H1 (cell line): Measurements from ENCODE around the gene EMP2. TPM values are rescaled to one million over a fixed set of nuclear protein-coding genes. Genes with fewer than 3 reads are reported as not detected.

Experiments
- CTCF ChIA-PET: fragments of 300-600 bp; sonication (Branson Sonifier 250); formaldehyde crosslinking; loops from one replicate; lab custom pipeline; 2021; ENCODE audit not compliant: partially characterized antibody; lab: Charles Lee
- POLR2A ChIA-PET: fragments of 300-600 bp; sonication (Branson Sonifier 250); formaldehyde crosslinking; loops from one replicate; lab custom pipeline; 2021; ENCODE audit warnings: inconsistent platforms; ENCODE audit not compliant: partially characterized antibody; lab: Charles Lee
- DNase-seq, 2 experiments: peaks; one replicate each; pipeline versions ENCODE4 v3.0.0 to v3.0.0-alpha.2; 2010 to 2022; ENCODE audit warnings: low spot score in 2 of 2, low read depth in 1 of 2, mixed read lengths in 1 of 2
- FAIRE-seq: peaks from 2 replicates; lab custom pipeline; 2011; peaks lifted over from hg19 to GRCh38; lab: Jason Lieb, UNC
- H2AFZ ChIP-seq: 2 replicates; pipeline ENCODE4 v1.8.1; 2012; ENCODE audit warnings: low read length, inconsistent platforms
- H2AK5ac ChIP-seq: 2 replicates; pipeline ENCODE4 v1.6.1; 2013; ENCODE audit warnings: low read depth, low read length
- H2BK120ac ChIP-seq: replicated peaks from 2 replicates; pipeline ENCODE3; 2013; ENCODE audit warnings: low read depth, low read length, inconsistent platforms
- H2BK12ac ChIP-seq: 2 replicates; pipeline ENCODE4 v1.6.1; 2013; ENCODE audit warnings: low read depth, low read length
- H2BK15ac ChIP-seq: 2 replicates; pipeline ENCODE4 v1.6.1; 2013; ENCODE audit warnings: low read length
- H2BK20ac ChIP-seq: 2 replicates; pipeline ENCODE4 v1.6.1; 2013; ENCODE audit warnings: low read length
- H2BK5ac ChIP-seq: 2 replicates; pipeline ENCODE4 v1.6.1; 2013; ENCODE audit warnings: low read depth, low read length
- H3K14ac ChIP-seq: 2 replicates; pipeline ENCODE4 v1.6.1; 2013; ENCODE audit warnings: inconsistent platforms; ENCODE audit not compliant: insufficient read length
- H3K18ac ChIP-seq: 2 replicates; pipeline ENCODE4 v1.6.1; 2013; ENCODE audit warnings: low read length; ENCODE audit errors: extremely low read depth
- H3K23ac ChIP-seq: 2 replicates; pipeline ENCODE4 v1.6.1; 2013; ENCODE audit warnings: inconsistent platforms; ENCODE audit not compliant: insufficient read length
- H3K23me2 ChIP-seq: 2 replicates; pipeline ENCODE4 v1.6.1; 2013; ENCODE audit warnings: low read depth, low read length
- H3K27ac ChIP-seq: 2 replicates; pipeline ENCODE4 v1.6.1; 2011; ENCODE audit warnings: low read depth, low read length, inconsistent platforms
- H3K27me3 ChIP-seq, 4 experiments: replicated peaks in 1 of 4; 1 replicate in 1 of 4; 2 replicates in 3 of 4; pipeline versions ENCODE4 v1.6.1 to v1.8.1; 2011 to 2013; ENCODE audit warnings: low read length in 3 of 4, mild to moderate bottlenecking in 3 of 4, inconsistent platforms in 2 of 4, mixed read lengths in 2 of 4, moderate library complexity in 1 of 4; ENCODE audit not compliant: control insufficient read depth in 3 of 4, insufficient read depth in 3 of 4; ENCODE audit errors: extremely low read depth in 1 of 4
- H3K36me3 ChIP-seq, 4 experiments: 2 replicates each; pipeline versions ENCODE4 v1.6.1 to v1.8.1; 2011 to 2013; ENCODE audit warnings: mild to moderate bottlenecking in 4 of 4, low read length in 3 of 4, moderate library complexity in 2 of 4, control low read depth in 1 of 4, inconsistent platforms in 1 of 4; ENCODE audit not compliant: insufficient read depth in 4 of 4, control insufficient read depth in 2 of 4
- H3K4ac ChIP-seq: replicated peaks from 2 replicates; pipeline ENCODE3; 2013; ENCODE audit warnings: low read length, low read depth, mixed read lengths, inconsistent platforms; ENCODE audit not compliant: insufficient read length
- H3K4me1 ChIP-seq, 4 experiments: replicated peaks in 1 of 4; 1 replicate in 1 of 4; 2 replicates in 3 of 4; pipeline versions ENCODE4 v1.6.1 to v1.8.1; 2011 to 2013; ENCODE audit warnings: low read length in 3 of 4, inconsistent platforms in 2 of 4, mixed read lengths in 1 of 4; ENCODE audit not compliant: insufficient read depth in 4 of 4, control insufficient read depth in 3 of 4
- H3K4me2 ChIP-seq, 2 experiments: 2 replicates each; pipeline versions ENCODE4 v1.6.1 to v1.8.1; 2011 to 2013; ENCODE audit warnings: low read depth in 2 of 2, low read length in 2 of 2, control low read depth in 1 of 2, inconsistent platforms in 1 of 2, mild to moderate bottlenecking in 1 of 2; ENCODE audit not compliant: insufficient read depth in 1 of 2
- H3K4me3 ChIP-seq, 4 experiments: fragments of 200-600, 300-600 bp in 1 of 4; sonication (generic), shearing (Covaris generic), sonication (Bioruptor Twin) in 1 of 4; 2 replicates each; pipeline versions ENCODE4 v1.5.1 to v1.8.1; 2011 to 2016; ENCODE audit warnings: low read length in 4 of 4, low read depth in 3 of 4, control low read depth in 2 of 4, inconsistent platforms in 2 of 4, mild to moderate bottlenecking in 2 of 4, mixed read lengths in 1 of 4, moderate library complexity in 1 of 4; ENCODE audit not compliant: insufficient read depth in 2 of 4; ENCODE audit errors: extremely low read depth in 1 of 4
- H3K56ac ChIP-seq: replicated peaks from 2 replicates; pipeline ENCODE3; 2013; ENCODE audit warnings: low read depth, mild to moderate bottlenecking, mixed read lengths, low read length, inconsistent platforms; ENCODE audit not compliant: insufficient read length
- H3K79me1 ChIP-seq: 2 replicates; pipeline ENCODE4 v1.6.1; 2013; ENCODE audit warnings: low read depth, low read length, control low read depth
- H3K79me2 ChIP-seq, 2 experiments: 2 replicates each; pipeline versions ENCODE4 v1.6.1 to v1.8.1; 2012 to 2013; ENCODE audit warnings: low read length in 2 of 2, mild to moderate bottlenecking in 2 of 2, inconsistent platforms in 1 of 2; ENCODE audit not compliant: insufficient read depth in 2 of 2, control insufficient read depth in 1 of 2
- H3K9ac ChIP-seq, 4 experiments: replicated peaks in 1 of 4; 1 replicate in 1 of 4; 2 replicates in 3 of 4; pipeline versions ENCODE4 v1.6.1 to v1.8.1; 2011 to 2013; ENCODE audit warnings: low read depth in 3 of 4, low read length in 3 of 4, control low read depth in 2 of 4, mild to moderate bottlenecking in 2 of 4, moderate library complexity in 2 of 4, inconsistent platforms in 1 of 4; ENCODE audit errors: extremely low read depth in 1 of 4
- H3K9me3 ChIP-seq, 2 experiments: 2 replicates each; pipeline versions ENCODE4 v1.6.1 to v1.8.1; 2012 to 2013; ENCODE audit warnings: mild to moderate bottlenecking in 2 of 2, moderate library complexity in 2 of 2, control low read depth in 1 of 2, inconsistent platforms in 1 of 2, low read depth in 1 of 2, low read length in 1 of 2, mixed read lengths in 1 of 2; ENCODE audit not compliant: insufficient read depth in 2 of 2
- H4K20me1 ChIP-seq, 2 experiments: replicated peaks in 1 of 2; 2 replicates each; pipeline versions ENCODE3 to v1.8.1; 2011 to 2013; ENCODE audit warnings: inconsistent platforms in 2 of 2, low read length in 2 of 2, mild to moderate bottlenecking in 1 of 2; ENCODE audit not compliant: insufficient read depth in 2 of 2, control insufficient read depth in 1 of 2
- H4K5ac ChIP-seq: 2 replicates; pipeline ENCODE4 v1.6.1; 2013; ENCODE audit warnings: low read length, low read depth, mixed read lengths, inconsistent platforms; ENCODE audit not compliant: insufficient read length
- H4K8ac ChIP-seq: 2 replicates; pipeline ENCODE4 v1.8.0; 2013; ENCODE audit warnings: mild to moderate bottlenecking, moderate library complexity, low read length, inconsistent platforms; ENCODE audit not compliant: insufficient read depth; ENCODE audit errors: extremely low read depth
- H4K91ac ChIP-seq: replicated peaks from 2 replicates; pipeline ENCODE3; 2013; ENCODE audit warnings: low read length, mixed read lengths, inconsistent platforms; ENCODE audit not compliant: insufficient read length
- POLR2AphosphoS5 ChIP-seq: IDR thresholded peaks from 2 replicates; pipeline ENCODE4 v1.6.1; 2011; ENCODE audit warnings: low read depth, low read length
- polyA plus RNA-seq, 7 experiments: library from polyadenylated mRNA; depleted of rRNA in 3 of 7; stranded (reverse) in 5 of 7; unstranded in 2 of 7; fragments of >200 nt in 5 of 7; fragments of 200-250 nt in 2 of 7; gene quantifications; 1 replicate in 5 of 7; 2 replicates in 1 of 7; 4 replicates in 1 of 7; pipeline versions ENCODE4 v1.2.1 to v1.2.3, GENCODE V29; 2011 to 2013; ENCODE audit warnings: missing spikeins in 2 of 7, mixed read lengths in 2 of 7
- total RNA-seq: library from RNA; stranded (reverse); fragmentation: NEBNext Ultra II Directional; extraction: Animal tissue kit (Norgen Biotek cat#: 25700); gene quantifications from 2 replicates; pipeline ENCODE4 v1.2.1, GENCODE V29; 2021

EMP2 gene
- total and polyA plus RNA-seq, 2 of the 8 experiments (the other 6 are each of a cell fraction or from before 2014, with no cell fraction given): 22.6 to 23.3 TPM

GRCh38 chr16:10531582-10531981, 48.8 kb downstream of the EMP2 start:
- TF ChIP-seq POLR2AphosphoS5: no peak
- Histone ChIP-seq H3K79me2 (no peaks in the 10 kb centered on the region), H3K14ac (no peak overlapping the region), H3K23ac (no peak overlapping the region), H2BK12ac (no peak overlapping the region), H3K27ac (no peak overlapping the region), H4K20me1 (no peaks in the 10 kb centered on the region), H3K9ac (no peak overlapping the region), H3K4me1 (no peaks in the 10 kb centered on the region), H3K27me3 (no peaks in the 10 kb centered on the region), H3K18ac (no peak overlapping the region), H3K56ac (no peak overlapping the region), H2BK20ac (no peak overlapping the region), H3K79me1 (no peaks in the 10 kb centered on the region), H3K4ac (no peak overlapping the region), H3K4me3 (no peak overlapping the region), H3K9me3 (no peaks in the 10 kb centered on the region), H3K23me2 (no peaks in the 10 kb centered on the region), H2BK120ac (no peak overlapping the region), H4K8ac (no peak overlapping the region), H2AFZ (no peak overlapping the region), H3K4me2 (no peak overlapping the region), H2AK5ac (no peak overlapping the region), H3K36me3 (no peaks in the 10 kb centered on the region; a peak in 1 of 8 replicates), H2BK5ac (no peak overlapping the region), H4K5ac (no peak overlapping the region), H4K91ac (no peak overlapping the region), H2BK15ac (no peak overlapping the region)
- CTCF ChIA-PET: interaction anchor here (0.8 to 4.2 kb wide), 4 partner anchors 11 to 275 kb away, joined by 3 to 26 read pairs (median 3); no protein-coding TSS in a partner anchor
- POLR2A ChIA-PET: interaction anchor here (1.6 kb wide), 1 partner anchor 213 kb away, joined by 3 read pairs; no protein-coding TSS in a partner anchor
- DNase-seq: no peak
- no peak for FAIRE-seq
